Calu3 (cell line): ENCODE measurements around the gene IL23R. TPM values are rescaled to one million over a fixed set of nuclear protein-coding genes. Genes with fewer than 3 reads are reported as not detected.

ENCODE experiments used
- BruUV-seq: library from RNA; stranded (reverse); fragments of 400-500 nt; replicated peaks from 2 replicates; lab custom pipeline; 2021; lab: Mats Ljungman, UMichigan
- CTCF ChIA-PET: fragments of 300-600 bp; sonication (Branson Sonifier 250); formaldehyde crosslinking; loops from one replicate; lab custom pipeline; 2022; ENCODE audit warnings: antibody characterized with exemption; lab: Charles Lee
- DNase-seq: peaks from one replicate; pipeline ENCODE4 v3.0.0; 2022
- H3K27ac Mint-ChIP-seq: one replicate; pipeline ENCODE4 v1.8.0; 2022; ENCODE audit warnings: mixed read lengths; ENCODE audit not compliant: unreplicated experiment
- H3K27me3 Mint-ChIP-seq: one replicate; pipeline ENCODE4 v1.8.0; 2022; ENCODE audit warnings: mixed read lengths; ENCODE audit not compliant: unreplicated experiment
- H3K36me3 Mint-ChIP-seq: one replicate; pipeline ENCODE4 v1.8.0; 2022; ENCODE audit warnings: mild to moderate bottlenecking, moderate library complexity, mixed read lengths; ENCODE audit not compliant: insufficient read depth, unreplicated experiment
- H3K4me1 Mint-ChIP-seq: one replicate; pipeline ENCODE4 v1.8.0; 2022; ENCODE audit warnings: mild to moderate bottlenecking, low read depth, mixed read lengths; ENCODE audit not compliant: unreplicated experiment
- H3K4me3 Mint-ChIP-seq: one replicate; pipeline ENCODE4 v1.8.0; 2022; ENCODE audit warnings: mild to moderate bottlenecking, low read depth, moderate library complexity, mixed read lengths; ENCODE audit not compliant: unreplicated experiment
- H3K9me3 Mint-ChIP-seq: one replicate; pipeline ENCODE4 v1.8.0; 2022; ENCODE audit warnings: low read depth, mixed read lengths; ENCODE audit not compliant: unreplicated experiment
- intact Hi-C: fragments of 100-400 bp; cut with micrococcal nuclease; formaldehyde crosslinking; loops from one replicate; pipeline ENCODE4 v1.10.0; 2022; ENCODE audit not compliant: unreplicated experiment
- total RNA-seq: library from RNA; stranded (reverse); gene quantifications from 2 replicates; pipeline ENCODE4 v1.2.3, GENCODE V29; 2022
- TF ChIP-seq, protein P1 (sequence below): fragments of 200-600 bp; IDR thresholded peaks from one replicate; pipeline ENCODE4 v1.8.0; 2022; ENCODE audit warnings: antibody characterized with exemption; ENCODE audit not compliant: unreplicated experiment

IL23R gene
- total RNA-seq, 1 experiment from 2014 or later = not detected

DNA sequence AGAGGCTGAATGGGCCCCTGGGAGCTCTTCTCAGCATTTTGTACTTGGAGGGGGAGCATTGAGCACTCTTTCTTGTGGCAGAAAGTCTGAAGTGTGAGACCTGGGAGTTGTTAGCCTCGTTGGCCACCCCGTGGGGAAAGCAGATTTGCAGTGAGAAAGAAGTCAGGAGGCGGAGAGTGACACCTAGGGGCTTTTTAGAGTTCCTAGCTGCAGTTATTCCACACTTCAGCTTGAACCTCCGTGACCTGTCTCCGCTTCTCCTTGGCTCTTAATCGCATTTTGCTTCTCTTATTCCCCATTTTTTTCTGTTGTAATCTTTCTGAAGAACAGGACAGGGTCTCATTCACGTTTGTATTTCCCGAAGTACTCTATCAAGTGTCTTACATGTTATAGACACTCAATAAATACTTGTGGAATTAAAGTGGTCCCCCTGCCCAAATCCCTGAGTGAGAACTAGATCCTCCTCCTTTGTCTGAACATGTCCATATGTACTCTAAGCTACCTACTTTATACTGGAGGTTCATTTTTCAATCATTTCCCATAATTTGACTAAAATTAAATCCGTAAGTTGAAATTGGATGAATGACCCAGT is 17.0 kb upstream of the IL23R start:
- Mint-ChIP-seq H3K27me3 (peaks cover 45% of the 10 kb centered on the region), H3K4me3 (peak overlapping the region; percentile 16), H3K9me3 (no peaks in the 10 kb centered on the region), H3K36me3 (no peaks in the 10 kb centered on the region), H3K27ac (no peak overlapping the region), H3K4me1 (peaks cover 18% of the 10 kb centered on the region)
- intact Hi-C loops = loop anchor here (1.0 to 5.0 kb wide), 4 partner anchors 153 to 384 kb away; no protein-coding TSS in a partner anchor
- no TSS peak for BruUV-seq
- peak; percentile 76 for DNase-seq
- CTCF ChIA-PET = interaction anchor here (0.6 to 3.0 kb wide), 17 partner anchors 12 to 1473 kb away, joined by 3 to 77 read pairs (median 4); partner anchors contain the start of genes DNAI4, MIER1 and SLC35D1
- TF ChIP-seq, protein P1, sequence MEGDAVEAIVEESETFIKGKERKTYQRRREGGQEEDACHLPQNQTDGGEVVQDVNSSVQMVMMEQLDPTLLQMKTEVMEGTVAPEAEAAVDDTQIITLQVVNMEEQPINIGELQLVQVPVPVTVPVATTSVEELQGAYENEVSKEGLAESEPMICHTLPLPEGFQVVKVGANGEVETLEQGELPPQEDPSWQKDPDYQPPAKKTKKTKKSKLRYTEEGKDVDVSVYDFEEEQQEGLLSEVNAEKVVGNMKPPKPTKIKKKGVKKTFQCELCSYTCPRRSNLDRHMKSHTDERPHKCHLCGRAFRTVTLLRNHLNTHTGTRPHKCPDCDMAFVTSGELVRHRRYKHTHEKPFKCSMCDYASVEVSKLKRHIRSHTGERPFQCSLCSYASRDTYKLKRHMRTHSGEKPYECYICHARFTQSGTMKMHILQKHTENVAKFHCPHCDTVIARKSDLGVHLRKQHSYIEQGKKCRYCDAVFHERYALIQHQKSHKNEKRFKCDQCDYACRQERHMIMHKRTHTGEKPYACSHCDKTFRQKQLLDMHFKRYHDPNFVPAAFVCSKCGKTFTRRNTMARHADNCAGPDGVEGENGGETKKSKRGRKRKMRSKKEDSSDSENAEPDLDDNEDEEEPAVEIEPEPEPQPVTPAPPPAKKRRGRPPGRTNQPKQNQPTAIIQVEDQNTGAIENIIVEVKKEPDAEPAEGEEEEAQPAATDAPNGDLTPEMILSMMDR = peak; percentile 82

DNA sequence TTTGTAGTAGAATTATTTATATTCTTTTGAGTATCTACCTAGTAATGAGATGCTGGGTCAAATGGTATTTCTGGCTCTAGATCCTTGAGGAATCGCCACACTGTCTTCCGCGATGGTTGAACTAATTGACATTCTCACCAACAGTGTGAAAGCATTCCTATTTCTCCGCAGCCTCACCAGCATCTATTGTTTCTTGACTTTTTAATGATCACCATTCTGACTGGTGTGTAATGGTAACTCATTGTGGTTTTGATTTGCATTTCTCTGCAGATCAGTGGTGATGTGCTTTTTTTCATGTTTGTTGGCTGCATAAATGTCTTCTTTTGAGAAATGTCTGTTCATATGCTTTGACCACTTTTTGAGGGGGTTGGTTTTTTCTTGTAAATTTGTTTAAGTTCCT is 15.3 kb upstream of the IL23R start:
- Mint-ChIP-seq H3K27ac (no peak overlapping the region), H3K27me3 (peaks cover 62% of the 10 kb centered on the region), H3K36me3 (no peaks in the 10 kb centered on the region), H3K4me1 (peaks cover 18% of the 10 kb centered on the region), H3K9me3 (no peaks in the 10 kb centered on the region), H3K4me3 (no peak overlapping the region)
- BruUV-seq = no TSS peak
- intact Hi-C loops = no loop called here
- TF ChIP-seq, protein P1 = no peak
- DNase-seq = no peak
- CTCF ChIA-PET = interaction anchor here (0.7 to 0.8 kb wide), 2 partner anchors 145 to 154 kb away, joined by 3 to 5 read pairs; no protein-coding TSS in a partner anchor

DNA sequence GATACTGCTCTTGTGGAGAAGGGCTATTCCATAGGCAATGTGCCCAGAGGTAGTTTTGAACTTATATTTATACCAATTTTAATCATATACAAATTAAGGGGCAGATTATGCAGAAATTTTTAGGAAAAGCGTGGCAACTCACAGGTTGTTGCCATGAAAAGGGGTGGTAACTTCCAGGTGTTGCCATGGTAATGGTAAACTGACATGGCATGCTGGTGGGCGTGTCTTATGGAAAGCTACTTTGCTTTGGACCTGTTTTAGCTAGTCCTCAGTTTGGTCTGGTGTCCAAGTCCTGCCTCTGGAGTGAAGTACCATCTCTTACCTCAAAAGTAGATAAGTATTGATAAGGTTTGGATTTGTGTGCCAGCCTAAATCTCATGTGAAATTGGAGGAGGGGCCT is 7.9 kb upstream of the IL23R start:
- TF ChIP-seq, protein P1 = no peak
- intact Hi-C loops = no loop called here

DNA sequence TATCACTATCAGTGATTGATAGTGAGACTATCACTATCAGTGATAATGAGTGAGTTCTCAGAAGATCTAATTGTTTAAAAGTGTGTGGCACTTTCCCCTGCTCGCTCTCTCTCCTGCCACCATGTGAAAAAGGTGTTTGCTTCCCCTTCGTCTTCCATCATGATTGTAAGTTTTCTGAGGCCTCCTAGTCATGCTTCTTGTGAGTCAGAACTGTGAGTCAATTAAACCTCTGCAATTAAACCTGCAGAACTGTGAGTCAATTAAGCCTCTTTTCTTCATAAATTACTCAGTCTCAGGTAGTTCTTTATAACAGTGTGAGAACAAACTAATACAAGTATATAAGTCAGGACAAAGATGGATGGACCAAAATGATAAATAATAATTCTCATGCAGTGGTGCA is 7.0 kb upstream of the IL23R start:
- Mint-ChIP-seq H3K27ac (no peak overlapping the region), H3K4me1 (no peaks in the 10 kb centered on the region), H3K4me3 (no peak overlapping the region), H3K36me3 (no peaks in the 10 kb centered on the region), H3K27me3 (peaks cover 35% of the 10 kb centered on the region), H3K9me3 (no peaks in the 10 kb centered on the region)
- DNase-seq = no peak
- intact Hi-C loops = no loop called here
- BruUV-seq = no TSS peak
- TF ChIP-seq, protein P1 = no peak
- CTCF ChIA-PET = no interaction called here

More for the DNA sequence above, 7.9 kb upstream of the IL23R start:
- Mint-ChIP-seq H3K27me3 (peaks cover 43% of the 10 kb centered on the region), H3K4me1 (no peaks in the 10 kb centered on the region), H3K4me3 (no peak overlapping the region), H3K36me3 (no peaks in the 10 kb centered on the region), H3K27ac (no peak overlapping the region), H3K9me3 (no peaks in the 10 kb centered on the region)
- no TSS peak for BruUV-seq
- CTCF ChIA-PET = no interaction called here
- no peak for DNase-seq
